Activated naive CD8-positive, alpha-beta T cell treated with anti-CD3 and anti-CD28 coated beads, Interleukin-2, amount 10 ng/mL, durations not matched to agents 7 days and 5 days (primary cell): ENCODE data around the gene TFRC. TPM values are rescaled to one million over a fixed set of nuclear protein-coding genes. Genes with fewer than 3 reads are reported as not detected.
"Not testable (repeated sequence)": the region's sequence is repeated elsewhere in the genome, so short reads cannot be mapped to it uniquely, and the experiment has no call there.

ENCODE experiments used
- ATAC-seq: fragments of 150-1000 bp; cut with Tn5 transposase; one replicate; pipeline ENCODE4 v1.10.0; 2021; ENCODE audit warnings: low read depth, moderate library complexity
- POLR2A ChIA-PET: fragments of 350-600 bp; sonication (Branson Sonifier 250); formaldehyde crosslinking; loops from one replicate; lab custom pipeline; 2021; ENCODE audit warnings: antibody characterized with exemption; lab: Charles Lee
- DNase-seq: peaks from one replicate; pipeline ENCODE4 v3.0.0; 2021
- H3K27ac Mint-ChIP-seq: one replicate; pipeline ENCODE4 v1.8.0; 2022; ENCODE audit warnings: mild to moderate bottlenecking, mixed read lengths
- H3K27me3 Mint-ChIP-seq: one replicate; pipeline ENCODE4 v1.8.0; 2022; ENCODE audit warnings: mild to moderate bottlenecking, moderate library complexity, mixed read lengths
- H3K36me3 Mint-ChIP-seq: one replicate; pipeline ENCODE4 v1.8.0; 2021; ENCODE audit warnings: mild to moderate bottlenecking, mixed read lengths
- H3K4me1 Mint-ChIP-seq: one replicate; pipeline ENCODE4 v1.8.0; 2021; ENCODE audit warnings: mixed read lengths
- H3K4me3 Mint-ChIP-seq: one replicate; pipeline ENCODE4 v1.8.0; 2022; ENCODE audit warnings: mild to moderate bottlenecking, moderate library complexity, mixed read lengths
- H3K9me3 Mint-ChIP-seq: one replicate; pipeline ENCODE4 v1.8.0; 2021; ENCODE audit warnings: mixed read lengths
- total RNA-seq, 2 experiments: library from RNA; stranded (reverse); gene quantifications; one replicate each; pipeline ENCODE4 v1.2.3, GENCODE V29; 2021

TFRC gene
- total RNA-seq, 2 experiments from 2014 or later: 168 to 171 TPM

- H3K4me3 Mint-ChIP-seq, H3K36me3 Mint-ChIP-seq, H3K4me1 Mint-ChIP-seq, DNase-seq, H3K27ac Mint-ChIP-seq, POLR2A ChIA-PET, ATAC-seq, H3K9me3 Mint-ChIP-seq: not testable (repeated sequence)
- H3K27me3 Mint-ChIP-seq: peaks cover 10% of the 10 kb centered on the region
Observed at GRCh38 chr3:196004359-196005052, 77.4 kb downstream of the TFRC start.

GRCh38 chr3:196003611-196004010 is 78.3 kb downstream of the TFRC start:
- no peak overlapping the region for H3K27ac Mint-ChIP-seq
- ATAC-seq (no peak), DNase-seq (no peak)
- H3K36me3 Mint-ChIP-seq: no peaks in the 10 kb centered on the region
- H3K9me3 Mint-ChIP-seq: no peaks in the 10 kb centered on the region
- peaks cover 9% of the 10 kb centered on the region for H3K27me3 Mint-ChIP-seq
- H3K4me3 Mint-ChIP-seq: no peak overlapping the region
- POLR2A ChIA-PET: no interaction called here
- no peaks in the 10 kb centered on the region for H3K4me1 Mint-ChIP-seq

- H3K36me3 Mint-ChIP-seq, ATAC-seq, H3K4me1 Mint-ChIP-seq, POLR2A ChIA-PET, H3K27me3 Mint-ChIP-seq, H3K4me3 Mint-ChIP-seq, H3K9me3 Mint-ChIP-seq, H3K27ac Mint-ChIP-seq, DNase-seq: not testable (repeated sequence)
Observed at GRCh38 chr3:196002721-196003120, 79.2 kb downstream of the TFRC start.

GRCh38 chr3:196001240-196001639 is 80.7 kb downstream of the TFRC start:
- H3K4me3 Mint-ChIP-seq, H3K4me1 Mint-ChIP-seq, ATAC-seq, H3K9me3 Mint-ChIP-seq, DNase-seq, H3K27ac Mint-ChIP-seq, H3K36me3 Mint-ChIP-seq, POLR2A ChIA-PET: not testable (repeated sequence)
- H3K27me3 Mint-ChIP-seq: peaks cover 13% of the 10 kb centered on the region

- ATAC-seq, H3K4me1 Mint-ChIP-seq, H3K9me3 Mint-ChIP-seq, H3K36me3 Mint-ChIP-seq, DNase-seq, H3K4me3 Mint-ChIP-seq, POLR2A ChIA-PET, H3K27ac Mint-ChIP-seq: not testable (repeated sequence)
- H3K27me3 Mint-ChIP-seq: peaks cover 13% of the 10 kb centered on the region
Observed at GRCh38 chr3:196000360-196000950, 81.4 kb downstream of the TFRC start.

GRCh38 chr3:195999896-196000295 is 82.0 kb downstream of the TFRC start:
- POLR2A ChIA-PET: no interaction called here
- ATAC-seq: no peak
- Mint-ChIP-seq H3K36me3 (no peaks in the 10 kb centered on the region), H3K27me3 (peaks cover 13% of the 10 kb centered on the region), H3K27ac (no peak overlapping the region), H3K4me3 (no peak overlapping the region), H3K4me1 (no peaks in the 10 kb centered on the region), H3K9me3 (no peaks in the 10 kb centered on the region)
- no peak for DNase-seq

Other genes starting within 250 kb of the TFRC start
- gene TNK2, start 173.5 kb downstream of the TFRC start, total RNA-seq: 100 to 1,000 TPM; 136 to 166 TPM
- not detected for gene ZDHHC19, start 129.3 kb upstream of the TFRC start, total RNA-seq
- not detected for gene SLC51A, start 134.4 kb upstream of the TFRC start, total RNA-seq
- gene PCYT1A, start 205.6 kb upstream of the TFRC start, total RNA-seq: 10 to 100 TPM; 58.4 to 64.2 TPM
- gene DYNLT2B, start 236.2 kb upstream of the TFRC start, total RNA-seq: 10 to 100 TPM; 15.4 to 18.9 TPM